Measurements from ENCODE around the gene A3GALT2. TPM values are rescaled to one million over a fixed set of nuclear protein-coding genes. Genes with fewer than 3 reads are reported as not detected.
A peak's percentile ranks its signal among the peaks of the same experiment; 100 is the strongest.

A3GALT2 gene
- total RNA-seq, 1 experiment from 2014 or later = not detected

DNA sequence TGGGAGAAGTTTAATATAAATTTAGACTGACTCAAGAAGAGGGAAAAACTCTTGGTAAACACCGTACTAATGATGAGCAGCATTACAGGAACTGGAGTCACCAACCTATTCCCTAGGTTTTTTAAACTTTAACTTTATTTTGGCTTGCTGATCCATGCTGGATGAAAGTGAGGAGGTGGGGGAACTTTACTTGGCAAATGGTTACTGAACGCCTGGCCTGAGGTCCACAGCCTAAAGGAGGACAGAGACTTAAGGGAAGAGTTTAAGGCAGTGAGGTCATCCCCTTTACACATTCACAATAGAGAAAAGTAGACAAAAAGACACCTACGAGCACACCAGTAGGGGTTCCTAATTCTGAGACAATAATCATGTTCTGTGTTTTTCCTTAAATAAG, 25.6 kb upstream of the A3GALT2 start:
- no TSS peak for BruUV-seq (replicated peaks)
- peak overlapping the region; percentile 88 for H3K4me3 Mint-ChIP-seq (ENCODE audit: unreplicated experiment)
- POLR2A ChIA-PET = no interaction called here
- peaks cover 38% of the 10 kb centered on the region for H3K4me1 Mint-ChIP-seq (ENCODE audit: low read depth, unreplicated experiment)
- no peaks in the 10 kb centered on the region for H3K9me3 Mint-ChIP-seq (ENCODE audit: unreplicated experiment)
- no peaks in the 10 kb centered on the region for H3K27me3 Mint-ChIP-seq (ENCODE audit: insufficient read depth, unreplicated experiment)
- peak overlapping the region; percentile 78 for H3K27ac Mint-ChIP-seq (ENCODE audit: unreplicated experiment)
- Histone ChIP-seq H3K27me3 (replicated peaks; ENCODE audit: control insufficient read depth, insufficient read depth, low read length) (no peaks in the 10 kb centered on the region), H3K4me1 (peaks cover 36% of the 10 kb centered on the region), H3K36me3 (ENCODE audit: control insufficient read depth, insufficient read depth, low read length) (no peaks in the 10 kb centered on the region), H3K9me3 (no peaks in the 10 kb centered on the region), H3K4me3 (ENCODE audit: low read depth, low read length) (no peak overlapping the region)
- peaks cover 24% of the 10 kb centered on the region for H3K36me3 Mint-ChIP-seq (ENCODE audit: insufficient read depth, unreplicated experiment)
- intact Hi-C loops (cut with micrococcal nuclease; ENCODE audit: unreplicated experiment) = no loop called here
- no peak for DNase-seq
- TF ChIP-seq, protein P1, sequence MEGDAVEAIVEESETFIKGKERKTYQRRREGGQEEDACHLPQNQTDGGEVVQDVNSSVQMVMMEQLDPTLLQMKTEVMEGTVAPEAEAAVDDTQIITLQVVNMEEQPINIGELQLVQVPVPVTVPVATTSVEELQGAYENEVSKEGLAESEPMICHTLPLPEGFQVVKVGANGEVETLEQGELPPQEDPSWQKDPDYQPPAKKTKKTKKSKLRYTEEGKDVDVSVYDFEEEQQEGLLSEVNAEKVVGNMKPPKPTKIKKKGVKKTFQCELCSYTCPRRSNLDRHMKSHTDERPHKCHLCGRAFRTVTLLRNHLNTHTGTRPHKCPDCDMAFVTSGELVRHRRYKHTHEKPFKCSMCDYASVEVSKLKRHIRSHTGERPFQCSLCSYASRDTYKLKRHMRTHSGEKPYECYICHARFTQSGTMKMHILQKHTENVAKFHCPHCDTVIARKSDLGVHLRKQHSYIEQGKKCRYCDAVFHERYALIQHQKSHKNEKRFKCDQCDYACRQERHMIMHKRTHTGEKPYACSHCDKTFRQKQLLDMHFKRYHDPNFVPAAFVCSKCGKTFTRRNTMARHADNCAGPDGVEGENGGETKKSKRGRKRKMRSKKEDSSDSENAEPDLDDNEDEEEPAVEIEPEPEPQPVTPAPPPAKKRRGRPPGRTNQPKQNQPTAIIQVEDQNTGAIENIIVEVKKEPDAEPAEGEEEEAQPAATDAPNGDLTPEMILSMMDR (IDR thresholded peaks at IDR 0.05; ENCODE audit: insufficient read depth in 1 of 2, low read depth in 1 of 2, low read length in 1 of 2, severe bottlenecking in 1 of 2, unreplicated experiment in 1 of 2) = no peak
- CTCF ChIA-PET = no interaction called here

DNA sequence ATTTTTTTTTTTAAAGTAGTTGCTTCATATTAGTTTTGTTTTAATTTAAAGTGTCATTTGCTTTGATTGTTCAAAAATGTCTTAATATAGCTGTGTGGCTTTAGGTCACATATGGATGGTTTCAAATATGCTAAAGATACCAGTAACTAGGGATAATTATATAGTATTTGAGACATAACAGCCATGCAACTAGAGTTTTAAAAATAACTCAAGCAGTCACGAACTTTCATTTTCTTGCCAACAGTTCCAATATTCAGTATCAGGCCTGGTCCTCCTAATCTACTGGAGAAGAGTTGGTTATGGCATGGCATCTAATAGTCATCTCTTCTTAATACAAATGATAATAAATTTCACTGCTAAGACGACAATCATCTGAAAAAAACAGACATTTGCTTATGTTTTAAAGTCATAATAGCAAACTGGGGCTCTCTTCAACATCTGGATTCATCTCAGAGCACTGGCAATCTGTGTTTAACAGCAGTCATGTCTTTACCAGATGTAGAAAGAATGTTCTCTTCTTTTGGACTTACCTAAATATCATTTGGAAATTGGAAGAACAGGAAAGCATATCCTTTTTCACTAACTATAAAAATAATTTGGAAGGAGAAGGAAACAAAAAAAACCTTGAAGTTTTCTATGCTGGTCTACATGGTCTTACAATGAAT, 24.1 kb upstream of the A3GALT2 start:
- peaks cover 26% of the 10 kb centered on the region for H3K4me1 Mint-ChIP-seq (ENCODE audit: low read depth, unreplicated experiment)
- POLR2A ChIA-PET = no interaction called here
- no peaks in the 10 kb centered on the region for H3K27me3 Mint-ChIP-seq (ENCODE audit: insufficient read depth, unreplicated experiment)
- Histone ChIP-seq H3K4me1 (peaks cover 41% of the 10 kb centered on the region), H3K9me3 (no peaks in the 10 kb centered on the region), H3K27me3 (replicated peaks; ENCODE audit: control insufficient read depth, insufficient read depth, low read length) (no peaks in the 10 kb centered on the region), H3K36me3 (ENCODE audit: control insufficient read depth, insufficient read depth, low read length) (no peaks in the 10 kb centered on the region; the same call in 1 of the 2 replicates), H3K4me3 (ENCODE audit: low read depth, low read length) (no peak overlapping the region)
- no TSS peak for BruUV-seq (replicated peaks)
- intact Hi-C loops (cut with micrococcal nuclease; ENCODE audit: unreplicated experiment) = no loop called here
- no peak overlapping the region for H3K4me3 Mint-ChIP-seq (ENCODE audit: unreplicated experiment)
- DNase-seq = no peak
- TF ChIP-seq, protein P1 (IDR thresholded peaks at IDR 0.05; ENCODE audit: insufficient read depth in 1 of 2, low read depth in 1 of 2, low read length in 1 of 2, severe bottlenecking in 1 of 2, unreplicated experiment in 1 of 2) = no peak
- H3K27ac Mint-ChIP-seq (ENCODE audit: unreplicated experiment) = no peak overlapping the region
- H3K36me3 Mint-ChIP-seq (ENCODE audit: insufficient read depth, unreplicated experiment) = peaks cover 24% of the 10 kb centered on the region
- no peaks in the 10 kb centered on the region for H3K9me3 Mint-ChIP-seq (ENCODE audit: unreplicated experiment)
- CTCF ChIA-PET = no interaction called here

DNA sequence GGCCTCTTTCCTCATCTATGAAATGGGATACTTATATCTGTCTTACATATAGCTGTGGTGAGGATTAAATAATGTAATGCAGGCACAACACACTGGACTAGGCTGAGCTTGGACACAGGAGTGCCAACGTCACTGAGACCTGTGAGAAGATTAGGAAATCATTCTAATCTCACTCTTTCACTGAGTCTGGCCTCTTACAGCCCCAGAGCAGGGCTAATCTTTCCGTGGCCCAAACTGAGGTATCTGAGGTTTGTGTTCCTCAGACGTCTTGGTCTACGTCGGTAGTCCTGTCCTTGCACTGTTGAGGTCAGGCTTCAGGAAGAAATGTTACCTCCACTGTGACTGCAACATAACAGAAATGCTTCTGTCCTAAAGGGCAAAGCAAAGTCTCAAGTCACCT, 22.6 kb upstream of the A3GALT2 start:
- Mint-ChIP-seq H3K27me3 (ENCODE audit: insufficient read depth, unreplicated experiment) (no peaks in the 10 kb centered on the region), H3K4me1 (ENCODE audit: low read depth, unreplicated experiment) (peaks cover 27% of the 10 kb centered on the region), H3K36me3 (ENCODE audit: insufficient read depth, unreplicated experiment) (peaks cover 19% of the 10 kb centered on the region), H3K9me3 (ENCODE audit: unreplicated experiment) (no peaks in the 10 kb centered on the region), H3K27ac (ENCODE audit: unreplicated experiment) (no peak overlapping the region), H3K4me3 (ENCODE audit: unreplicated experiment) (no peak overlapping the region)
- POLR2A ChIA-PET = no interaction called here
- TF ChIP-seq, protein P1 (IDR thresholded peaks at IDR 0.05; ENCODE audit: insufficient read depth in 1 of 2, low read depth in 1 of 2, low read length in 1 of 2, severe bottlenecking in 1 of 2, unreplicated experiment in 1 of 2) = no peak
- no peaks in the 10 kb centered on the region for H3K27me3 ChIP-seq (replicated peaks; ENCODE audit: control insufficient read depth, insufficient read depth, low read length)
- H3K36me3 ChIP-seq (ENCODE audit: control insufficient read depth, insufficient read depth, low read length) = no peaks in the 10 kb centered on the region; the same call in 1 of the 2 replicates
- H3K4me3 ChIP-seq (ENCODE audit: low read depth, low read length) = no peak overlapping the region
- no peak for DNase-seq
- CTCF ChIA-PET = interaction anchor here (1.7 kb wide), 1 partner anchor 48 kb away, joined by 9 read pairs; no protein-coding TSS in a partner anchor
- intact Hi-C loops (cut with micrococcal nuclease; ENCODE audit: unreplicated experiment) = no loop called here
- no peaks in the 10 kb centered on the region for H3K9me3 ChIP-seq
- BruUV-seq (replicated peaks) = no TSS peak
- H3K4me1 ChIP-seq = peaks cover 56% of the 10 kb centered on the region

All from Caco-2 (cell line).